OCI-LY1 (cell line): ENCODE measurements around the gene LRRC8D.

Experiments
- H2AFZ ChIP-seq: fragments of 200-600 bp; sonication (generic), shearing (Covaris generic); 2 replicates; pipeline ENCODE4 v1.6.0; 2014; ENCODE audit warnings: antibody characterized with exemption, mild to moderate bottlenecking, low read length
- H3F3A ChIP-seq: fragments of 200-600 bp; sonication (generic), shearing (Covaris generic); 2 replicates; pipeline ENCODE4 v1.6.0; 2014; ENCODE audit warnings: mild to moderate bottlenecking, antibody characterized with exemption, low read length, moderate library complexity; ENCODE audit not compliant: insufficient read depth
- H3K27ac ChIP-seq: fragments of 200-600 bp; sonication (generic); 2 replicates; pipeline ENCODE4 v1.5.1; 2014; ENCODE audit warnings: low read length, mixed run types, mild to moderate bottlenecking, low read depth; ENCODE audit not compliant: poor library complexity, severe bottlenecking
- H3K27me3 ChIP-seq: fragments of 200-600 bp; sonication (generic); 2 replicates; pipeline ENCODE4 v1.6.0; 2014; ENCODE audit warnings: antibody characterized with exemption, mild to moderate bottlenecking, low read length, moderate library complexity; ENCODE audit not compliant: insufficient read depth
- H3K36me3 ChIP-seq: fragments of 200-600 bp; sonication (generic); 2 replicates; pipeline ENCODE4 v1.6.1; 2014; ENCODE audit warnings: mild to moderate bottlenecking, antibody characterized with exemption, low read length, moderate library complexity, mixed read lengths; ENCODE audit not compliant: insufficient read depth
- H3K4me1 ChIP-seq: fragments of 200-600 bp; sonication (generic); 2 replicates; pipeline ENCODE4 v1.5.1; 2014; ENCODE audit warnings: mild to moderate bottlenecking, low read length, moderate library complexity; ENCODE audit not compliant: insufficient read depth, severe bottlenecking
- H3K4me2 ChIP-seq: fragments of 200-600 bp; sonication (generic), shearing (Covaris generic); 2 replicates; pipeline ENCODE4 v1.6.1; 2014; ENCODE audit warnings: low read length
- H3K4me3 ChIP-seq: fragments of 200-600 bp; sonication (generic); 2 replicates; pipeline ENCODE4 v1.5.1; 2014; ENCODE audit warnings: low read length, low read depth, mild to moderate bottlenecking, mixed read lengths; ENCODE audit not compliant: poor library complexity, severe bottlenecking
- H3K79me2 ChIP-seq: fragments of 200-600 bp; shearing (Covaris generic); 2 replicates; pipeline ENCODE4 v1.6.1; 2016; ENCODE audit warnings: mixed run types, low read length, mixed read lengths; ENCODE audit not compliant: insufficient read depth
- H3K9ac ChIP-seq: fragments of 200-600 bp; sonication (generic), shearing (Covaris generic); 2 replicates; pipeline ENCODE4 v1.6.1; 2014; ENCODE audit warnings: mild to moderate bottlenecking, low read length, mixed read lengths
- H3K9me2 ChIP-seq: fragments of 200-600 bp; sonication (generic), shearing (Covaris generic); 2 replicates; pipeline ENCODE4 v1.6.1; 2014; ENCODE audit warnings: low read depth, mild to moderate bottlenecking, low read length, mixed read lengths
- H3K9me3 ChIP-seq: fragments of 200-600 bp; shearing (Covaris generic); 2 replicates; pipeline ENCODE4 v1.6.1; 2014; ENCODE audit warnings: low read length, mixed read lengths
- H4K20me1 ChIP-seq: fragments of 200-600 bp; sonication (generic), shearing (Covaris generic); 2 replicates; pipeline ENCODE4 v1.6.0; 2016; ENCODE audit warnings: mild to moderate bottlenecking, low read length; ENCODE audit not compliant: insufficient read depth
- CTCF ChIP-seq: fragments of 200-600 bp; sonication (generic), shearing (Covaris generic); IDR thresholded peaks from 2 replicates; pipeline ENCODE4 v1.5.1; 2017; ENCODE audit warnings: mild to moderate bottlenecking, antibody characterized with exemption, low read length, moderate library complexity, mixed read lengths
- EZH2 ChIP-seq: fragments of 200-600 bp; sonication (generic), shearing (Covaris generic); IDR thresholded peaks from 2 replicates; pipeline ENCODE4 v1.8.0; 2017; ENCODE audit warnings: borderline replicate concordance, mixed run types, mild to moderate bottlenecking, antibody characterized with exemption, low read length, moderate library complexity, mixed read lengths

The LRRC8D gene

GRCh38 chr1:89837510-89837909 is 16.7 kb downstream of the LRRC8D start:
- H3K9me2 ChIP-seq, result no peaks in the 10 kb centered on the region
- no peak overlapping the region for H2AFZ ChIP-seq
- peaks cover 21% of the 10 kb centered on the region for H3K4me1 ChIP-seq
- no peak for TF ChIP-seq CTCF
- TF ChIP-seq EZH2, result no peak
- no peak overlapping the region for H3K4me3 ChIP-seq
- H3K36me3 ChIP-seq, result no peaks in the 10 kb centered on the region
- H3K27ac ChIP-seq, result no peak overlapping the region
- no peak overlapping the region for H3K4me2 ChIP-seq
- H3F3A ChIP-seq, result 0 out of 2 replicates have a peak, but pooled peaks cover 4% of the 10 kb centered on the region
- H3K79me2 ChIP-seq, result 0 out of 2 replicates have a peak, but pooled peaks cover 6% of the 10 kb centered on the region
- H3K9me3 ChIP-seq, result no peaks in the 10 kb centered on the region
- H4K20me1 ChIP-seq, result no peaks in the 10 kb centered on the region
- H3K9ac ChIP-seq, result no peak overlapping the region
- H3K27me3 ChIP-seq, result no peaks in the 10 kb centered on the region

GRCh38 chr1:89839516-89839915 is 18.7 kb downstream of the LRRC8D start:
- peaks cover 32% of the 10 kb centered on the region for H3K4me1 ChIP-seq
- H3K36me3 ChIP-seq, result no peaks in the 10 kb centered on the region
- H3K79me2 ChIP-seq, result peaks cover 6% of the 10 kb centered on the region; the same call in 1 of the 2 replicates
- no peak overlapping the region for H3K4me2 ChIP-seq
- H3F3A ChIP-seq, result 0 out of 2 replicates have a peak, but pooled peaks cover 6% of the 10 kb centered on the region
- H4K20me1 ChIP-seq, result no peaks in the 10 kb centered on the region
- no peaks in the 10 kb centered on the region for H3K9me2 ChIP-seq
- no peak overlapping the region for H3K27ac ChIP-seq
- no peaks in the 10 kb centered on the region for H3K27me3 ChIP-seq
- H3K9me3 ChIP-seq, result no peaks in the 10 kb centered on the region
- no peak overlapping the region; the same call in 1 of the 2 replicates for H3K9ac ChIP-seq
- no peak overlapping the region for H2AFZ ChIP-seq
- no peak overlapping the region for H3K4me3 ChIP-seq
- TF ChIP-seq CTCF (no peak), EZH2 (no peak)

- H3K79me2 ChIP-seq, result peaks cover 10% of the 10 kb centered on the region
Measured at GRCh38 chr1:89841507-89841906, 20.7 kb downstream of the LRRC8D start.

More at GRCh38 chr1:89841507-89841906, 20.7 kb downstream of the LRRC8D start:
- peaks cover 52% of the 10 kb centered on the region for H3K4me1 ChIP-seq
- no peak overlapping the region for H3K4me3 ChIP-seq
- H2AFZ ChIP-seq, result no peak overlapping the region
- H3K9ac ChIP-seq, result no peak overlapping the region
- H3K27ac ChIP-seq, result peak overlapping the region; percentile 0
- no peaks in the 10 kb centered on the region for H4K20me1 ChIP-seq
- H3K27me3 ChIP-seq, result no peaks in the 10 kb centered on the region
- H3K9me2 ChIP-seq, result no peaks in the 10 kb centered on the region
- no peak overlapping the region for H3K4me2 ChIP-seq
- peaks cover 20% of the 10 kb centered on the region; the same call in 1 of the 2 replicates for H3K36me3 ChIP-seq
- TF ChIP-seq CTCF, result no peak
- TF ChIP-seq EZH2, result no peak
- 0 out of 2 replicates have a peak, but pooled peaks cover 6% of the 10 kb centered on the region for H3F3A ChIP-seq
- H3K9me3 ChIP-seq, result no peaks in the 10 kb centered on the region
